CD4-positive, alpha-beta T cell treated with Interleukin-15 for 4 hours (primary cell): Measurements from ENCODE around the gene PI4KA.
A peak's percentile ranks its signal among the peaks of the same experiment; 100 is the strongest.
"Not testable (repeated sequence)": the region's sequence is repeated elsewhere in the genome, so short reads cannot be mapped to it uniquely, and the experiment has no call there.

Experiments
- DNase-seq: peaks from one replicate; pipeline ENCODE4 v3.0.0-alpha.2; 2020; ENCODE audit warnings: low spot score

Gene PI4KA

GRCh38 chr22:20775342-20775895 is 83.2 kb downstream of the PI4KA start:
- DNase-seq = no peak

- no peak for DNase-seq
Observed at GRCh38 chr22:20774882-20775281, 83.7 kb downstream of the PI4KA start.

- DNase-seq = no peak
Observed at GRCh38 chr22:20773793-20774212, 84.8 kb downstream of the PI4KA start, which contains the start of gene SERPIND1. TSS of gene SERPIND1 (plus strand) at chr22:20774113. CDS start at chr22:20779313, 5,200 bp downstream.

DNA sequence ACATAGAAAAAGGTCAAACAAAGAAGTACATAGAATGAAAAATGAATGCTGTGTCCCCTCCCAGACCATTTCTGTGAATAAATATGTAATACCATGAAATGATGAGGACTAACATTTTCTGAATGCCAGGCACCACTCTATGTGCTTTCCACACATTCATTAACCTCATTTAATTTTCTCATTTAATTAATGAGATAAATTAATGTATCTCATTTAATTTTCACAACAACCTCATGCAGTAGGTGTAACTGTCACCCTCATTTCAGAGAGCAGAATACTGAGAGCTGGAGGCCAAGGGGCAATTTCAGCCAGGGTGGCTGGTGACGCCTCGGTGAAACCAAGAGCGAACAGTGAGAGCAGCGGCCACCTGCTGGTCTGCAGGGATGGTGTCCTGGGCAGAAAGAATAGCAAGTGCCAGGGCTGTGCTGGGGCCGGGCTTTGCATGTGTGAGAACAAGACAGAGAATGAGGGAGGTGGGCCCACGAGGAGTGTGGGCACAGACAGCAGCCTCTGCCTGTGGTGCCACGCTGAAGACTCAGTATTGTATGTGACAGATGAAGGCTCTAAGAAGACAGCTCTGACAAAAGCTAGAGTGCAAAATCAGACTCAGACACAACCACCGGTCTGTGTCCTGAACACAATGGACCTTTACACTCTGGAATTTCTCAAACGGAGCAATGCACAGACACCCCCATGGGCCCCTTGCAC is 86.5 kb downstream of the PI4KA start:
- no peak for DNase-seq

DNA sequence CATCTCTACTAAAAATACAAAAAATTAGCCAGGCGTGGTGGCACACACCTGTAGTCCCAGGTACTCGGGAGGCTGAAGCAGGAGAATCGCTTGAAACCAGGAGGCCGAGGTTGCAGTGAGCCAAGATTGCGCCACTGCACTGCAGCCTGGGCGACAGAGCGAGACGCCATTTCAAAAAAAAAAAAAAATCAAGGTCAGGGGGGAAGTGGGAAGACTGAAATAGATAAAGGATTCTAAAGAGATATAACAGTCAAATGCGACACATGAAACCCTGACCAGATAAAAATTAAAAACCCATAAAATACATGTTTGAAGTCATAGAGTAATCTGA is 89.2 kb downstream of the PI4KA start:
- not testable (repeated sequence) for DNase-seq

DNA sequence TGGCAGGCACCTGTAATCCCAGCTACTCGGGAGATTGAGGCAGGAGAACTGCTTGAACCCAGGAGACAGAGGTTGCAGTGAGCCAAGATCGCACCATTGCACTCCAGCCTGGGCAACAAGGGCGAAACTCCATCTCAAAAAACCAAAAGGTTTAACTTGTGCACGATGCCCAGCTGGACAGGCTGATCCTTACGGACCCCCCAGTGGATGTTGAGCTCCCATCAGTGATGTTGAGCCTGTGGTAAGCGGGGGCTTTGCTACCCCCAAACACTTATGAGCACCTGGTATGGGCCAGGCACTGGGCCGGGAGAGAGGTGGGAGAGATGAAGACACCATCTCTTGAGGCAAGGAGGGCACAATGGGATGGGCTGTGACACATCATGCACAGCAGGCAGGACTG is 92.1 kb downstream of the PI4KA start:
- no peak for DNase-seq

- no peak for DNase-seq
Observed at GRCh38 chr22:20765938-20766337, 92.7 kb downstream of the PI4KA start.

DNA sequence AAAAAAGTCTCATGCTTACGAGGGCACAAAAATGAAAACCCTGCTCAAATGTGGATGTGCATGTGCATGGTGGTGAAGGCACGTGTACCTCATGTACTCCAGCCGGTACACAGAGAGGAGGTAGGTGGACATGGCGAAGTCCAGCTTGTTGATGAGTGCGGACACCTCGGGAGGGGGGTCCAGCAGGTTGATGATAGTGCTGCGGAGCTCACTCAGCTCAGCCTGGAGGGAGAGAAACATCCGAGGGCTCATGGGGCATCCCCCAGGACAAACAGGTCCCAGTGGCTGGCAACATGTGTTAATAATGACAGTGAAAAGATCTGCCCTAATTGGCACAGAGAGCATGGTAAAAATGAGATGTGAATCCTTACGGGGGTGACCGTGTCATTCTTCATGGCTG is 93.9 kb downstream of the PI4KA start:
- no peak for DNase-seq

GRCh38 chr22:20764471-20764720 is 94.2 kb downstream of the PI4KA start:
- DNase-seq = no peak

DNA sequence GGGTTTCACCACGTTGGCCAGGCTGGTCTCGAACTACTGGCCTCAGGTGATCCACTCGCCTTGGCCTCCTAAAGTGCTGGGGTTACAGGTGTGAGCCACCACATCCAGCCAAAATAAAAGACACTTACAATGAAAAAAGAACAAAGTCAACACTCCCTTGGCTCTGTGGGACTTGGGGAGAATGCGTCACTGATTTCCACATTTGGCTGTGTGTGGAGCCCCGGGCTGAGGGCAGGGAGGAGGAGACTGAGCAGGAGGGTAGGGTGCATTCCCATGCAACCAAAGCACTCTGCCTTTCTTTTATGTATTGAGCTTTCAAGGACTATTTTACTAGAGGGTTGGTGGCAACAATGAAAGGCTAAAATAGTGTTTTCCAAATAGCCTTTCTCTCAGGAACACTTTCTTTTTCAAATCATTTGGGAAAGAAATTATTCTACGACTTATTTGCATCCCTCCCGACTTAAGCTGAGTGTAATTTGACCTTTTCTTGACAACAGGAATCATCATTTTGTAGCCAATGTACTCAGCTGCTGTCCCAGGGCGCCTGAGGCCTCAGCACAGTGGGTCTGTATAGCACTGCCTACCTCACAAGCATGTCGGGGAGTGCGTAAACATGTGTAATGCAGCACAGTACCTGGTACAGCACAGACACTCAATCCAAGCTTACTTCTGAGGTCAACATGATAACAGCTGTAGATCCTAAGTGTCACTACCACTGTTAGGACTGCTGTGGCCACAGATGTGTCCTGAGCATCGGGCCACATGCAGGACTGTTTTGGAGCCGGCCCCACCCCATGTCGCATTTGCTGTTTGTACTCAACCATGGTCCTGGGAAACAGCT is 94.8 kb downstream of the PI4KA start:
- DNase-seq = no peak

- DNase-seq = no peak
Observed at GRCh38 chr22:20762233-20762796, 96.3 kb downstream of the PI4KA start.

DNA sequence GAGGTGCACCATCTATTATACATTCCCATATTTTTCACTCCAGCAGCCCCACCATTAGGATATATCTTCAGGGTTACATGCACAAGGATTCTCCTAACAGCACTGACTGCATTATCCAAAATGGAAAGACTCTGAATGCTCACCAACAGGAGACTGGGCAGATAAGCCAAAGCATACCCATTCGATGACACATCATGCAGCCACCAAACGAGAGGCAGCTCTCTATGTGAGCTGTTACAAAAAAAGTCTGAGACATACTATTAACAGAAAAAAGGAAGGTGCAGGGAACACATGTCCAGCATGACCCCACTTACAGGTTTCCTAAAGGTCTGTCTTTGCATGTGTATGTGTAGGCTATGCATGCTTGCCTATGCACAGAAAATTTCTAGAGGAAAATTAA is 97.1 kb downstream of the PI4KA start:
- DNase-seq = no peak

DNA sequence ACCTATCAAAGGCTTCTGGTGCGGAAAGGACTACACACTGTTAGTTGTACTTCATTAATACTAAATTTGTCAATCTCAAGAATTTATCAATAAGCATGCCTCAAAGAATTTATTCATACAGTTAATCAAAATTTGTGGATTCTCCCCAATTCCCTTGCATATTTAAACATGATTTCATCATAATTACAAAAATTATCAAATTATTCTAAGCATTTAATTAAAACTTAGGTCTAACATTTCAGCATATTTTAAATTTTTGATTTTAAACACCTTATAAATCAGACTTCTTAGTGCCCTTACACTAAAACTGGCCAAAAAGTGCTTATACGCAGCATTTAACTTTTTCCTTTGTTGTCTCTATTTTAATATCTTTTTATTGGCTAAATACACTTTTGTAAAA is 98.5 kb downstream of the PI4KA start:
- DNase-seq = no peak

DNA sequence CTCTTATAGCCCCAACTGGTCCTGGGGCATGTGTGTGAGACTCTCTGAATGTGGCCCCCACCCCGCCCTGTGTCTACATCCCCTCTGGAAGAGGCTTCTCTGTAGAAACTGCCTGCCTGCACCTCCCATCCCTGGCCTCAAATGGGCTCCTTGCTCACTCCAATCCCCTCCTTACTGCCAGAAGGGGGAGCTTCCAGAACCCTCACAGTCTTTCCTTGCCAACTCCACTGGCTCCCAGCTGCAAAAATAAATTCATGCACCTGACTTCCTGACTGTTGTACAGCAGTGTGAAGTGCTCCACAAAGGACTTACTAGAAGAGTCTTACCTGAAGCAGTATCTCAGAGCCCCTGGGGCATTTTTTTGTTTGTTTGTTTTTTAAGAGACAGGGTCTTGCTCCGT is 99.9 kb downstream of the PI4KA start:
- DNase-seq = no peak

- no peak for DNase-seq
Observed at GRCh38 chr22:20756846-20757245, 101.8 kb downstream of the PI4KA start.

DNA sequence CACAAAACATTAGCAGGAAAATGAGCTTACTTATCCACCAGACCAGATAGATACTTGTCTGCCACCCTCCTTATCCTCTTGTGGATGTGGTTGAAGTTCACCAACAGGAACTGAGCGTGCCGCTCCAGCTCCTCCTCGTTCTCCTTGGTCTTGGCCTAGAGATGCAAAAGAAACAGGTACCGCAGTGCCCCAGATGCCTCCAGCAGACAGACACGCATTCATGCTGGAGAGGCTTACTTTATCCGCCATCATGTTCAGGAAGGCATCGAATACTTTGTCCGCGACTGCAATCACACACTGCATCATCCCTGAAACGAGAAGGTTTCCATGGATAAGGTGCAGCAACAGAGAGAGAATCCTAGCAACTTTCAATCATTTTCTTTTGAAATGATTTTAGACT is 105.7 kb downstream of the PI4KA start:
- no peak for DNase-seq

GRCh38 chr22:20752104-20752741 is 106.4 kb downstream of the PI4KA start:
- DNase-seq = no peak

GRCh38 chr22:20751185-20751851 is 107.3 kb downstream of the PI4KA start:
- DNase-seq = no peak

DNA sequence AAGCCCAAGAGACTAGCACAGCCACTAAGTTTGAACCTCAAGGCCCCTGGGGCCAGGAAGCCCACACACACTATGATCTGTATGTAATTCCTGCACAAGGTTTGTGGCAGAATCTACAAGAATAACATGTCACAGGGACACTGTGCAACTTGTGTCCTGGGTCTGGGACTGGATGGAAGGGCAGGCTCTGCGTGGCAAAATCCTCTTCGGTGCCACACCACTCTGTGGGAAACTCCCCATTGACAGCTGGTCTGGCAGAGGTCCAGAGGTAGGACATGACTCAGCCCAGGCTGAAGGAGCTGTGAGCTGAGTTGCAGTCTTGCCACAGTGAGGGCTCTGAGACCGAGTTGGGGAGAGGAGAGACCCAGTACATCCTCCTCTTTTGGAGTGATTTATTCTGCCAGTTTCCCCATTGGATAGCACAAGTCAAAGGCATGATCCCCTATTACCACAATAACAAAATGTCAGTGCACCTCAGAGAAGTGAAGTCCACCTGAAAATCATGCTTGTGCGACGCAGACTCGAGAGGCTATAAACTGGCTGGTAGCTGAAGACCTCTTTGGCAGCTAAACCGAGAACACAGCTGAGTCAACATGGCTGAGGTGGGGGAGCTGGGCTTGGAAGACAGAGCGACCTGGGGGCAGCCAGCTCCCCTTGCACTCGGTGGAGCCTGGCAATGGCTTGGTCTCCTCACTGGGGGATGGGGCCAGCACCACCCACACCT is 108.0 kb downstream of the PI4KA start:
- DNase-seq = peak; percentile 44

DNA sequence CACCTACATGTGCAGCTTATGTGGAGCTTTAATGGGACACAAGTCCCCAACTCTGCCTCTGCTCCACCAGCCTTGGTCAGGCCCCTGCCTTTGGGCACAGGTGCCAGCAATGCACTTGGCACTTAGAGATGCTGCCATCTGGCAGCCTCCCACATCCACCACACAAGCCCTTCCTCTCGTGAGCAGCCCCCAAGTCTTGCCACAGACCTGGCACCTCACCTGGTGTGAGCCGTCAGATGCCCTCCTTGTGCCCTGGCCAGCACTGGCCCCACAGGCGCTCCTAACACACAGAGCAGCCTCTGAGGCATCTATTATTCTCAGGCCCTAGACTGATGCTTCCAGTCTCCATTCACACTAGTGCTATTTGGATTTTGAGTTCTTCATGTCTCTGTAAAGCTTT is 109.2 kb downstream of the PI4KA start:
- no peak for DNase-seq

- no peak for DNase-seq
Observed at GRCh38 chr22:20748731-20749428, 109.7 kb downstream of the PI4KA start.
